Measurements from ENCODE around the gene FAM200B.

FAM200B gene

GRCh38 chr4:15696866-15697265 is 15.2 kb downstream of the FAM200B start:
- H3K9ac ChIP-seq (ENCODE audit: low read length): no peak overlapping the region
- H3K27ac ChIP-seq (ENCODE audit: low read depth, low read length, poor library complexity, severe bottlenecking): no peak overlapping the region
- TF ChIP-seq EZH2 (IDR thresholded peaks at IDR 0.05; ENCODE audit: borderline replicate concordance, low read length): no peak
- no peak for TF ChIP-seq CTCF (IDR thresholded peaks at IDR 0.05; ENCODE audit: low read length)
- H3K4me3 ChIP-seq (ENCODE audit: low read depth, low read length, poor library complexity, severe bottlenecking): no peak overlapping the region
- H3K36me3 ChIP-seq (ENCODE audit: insufficient read depth, low read length): no peaks in the 10 kb centered on the region
- H3K9me3 ChIP-seq (ENCODE audit: low read length): no peaks in the 10 kb centered on the region
- H3F3A ChIP-seq (ENCODE audit: insufficient read depth, low read length): no peaks in the 10 kb centered on the region
- H3K9me2 ChIP-seq (ENCODE audit: low read depth, low read length): no peaks in the 10 kb centered on the region
- H3K27me3 ChIP-seq (ENCODE audit: insufficient read depth, low read length): no peaks in the 10 kb centered on the region
- no peaks in the 10 kb centered on the region for H3K4me1 ChIP-seq (ENCODE audit: insufficient read depth, low read length, severe bottlenecking)
- no peaks in the 10 kb centered on the region for H4K20me1 ChIP-seq (ENCODE audit: insufficient read depth, low read length)
- H2AFZ ChIP-seq (ENCODE audit: low read length): no peak overlapping the region
- no peaks in the 10 kb centered on the region for H3K79me2 ChIP-seq (ENCODE audit: insufficient read depth, low read length)
- no peak overlapping the region for H3K4me2 ChIP-seq (ENCODE audit: low read length)

GRCh38 chr4:15702941-15703403 is 21.3 kb downstream of the FAM200B start, which contains the start of gene BST1:
TSS of gene BST1 (plus strand) at chr4:15703065. CDS start at chr4:15703145, 80 bp downstream.
- Histone ChIP-seq H3K79me2 (ENCODE audit: insufficient read depth, low read length) (no peaks in the 10 kb centered on the region), H3K27me3 (ENCODE audit: insufficient read depth, low read length) (no peaks in the 10 kb centered on the region), H3K4me1 (ENCODE audit: insufficient read depth, low read length, severe bottlenecking) (peaks cover 4% of the 10 kb centered on the region), H2AFZ (ENCODE audit: low read length) (no peak within 1 kb of the TSS), H3K4me3 (ENCODE audit: low read depth, low read length, poor library complexity, severe bottlenecking) (peak within 1 kb of the TSS; percentile 58), H3K9me2 (ENCODE audit: low read depth, low read length) (no peaks in the 10 kb centered on the region), H3K4me2 (ENCODE audit: low read length) (peak within 1 kb of the TSS; percentile 76), H3K36me3 (ENCODE audit: insufficient read depth, low read length) (no peaks in the 10 kb centered on the region), H3K27ac (ENCODE audit: low read depth, low read length, poor library complexity, severe bottlenecking) (no peak within 1 kb of the TSS), H4K20me1 (ENCODE audit: insufficient read depth, low read length) (no peaks in the 10 kb centered on the region), H3K9ac (ENCODE audit: low read length) (peak within 1 kb of the TSS; percentile 37; the same call in 1 of the 2 replicates), H3K9me3 (ENCODE audit: low read length) (no peaks in the 10 kb centered on the region), H3F3A (ENCODE audit: insufficient read depth, low read length) (no peaks in the 10 kb centered on the region)
- TF ChIP-seq CTCF (IDR thresholded peaks at IDR 0.05; ENCODE audit: low read length): no peak
- no peak for TF ChIP-seq EZH2 (IDR thresholded peaks at IDR 0.05; ENCODE audit: borderline replicate concordance, low read length)

- peak overlapping the region; percentile 76 for H3K4me2 ChIP-seq (ENCODE audit: low read length)
These were observed 21.8 kb downstream of the FAM200B start for GRCh38 chr4:15703439-15703838.

More at GRCh38 chr4:15703439-15703838, 21.8 kb downstream of the FAM200B start:
- H3F3A ChIP-seq (ENCODE audit: insufficient read depth, low read length): no peaks in the 10 kb centered on the region
- no peaks in the 10 kb centered on the region for H3K79me2 ChIP-seq (ENCODE audit: insufficient read depth, low read length)
- no peaks in the 10 kb centered on the region for H3K27me3 ChIP-seq (ENCODE audit: insufficient read depth, low read length)
- TF ChIP-seq CTCF (IDR thresholded peaks at IDR 0.05; ENCODE audit: low read length): no peak
- H2AFZ ChIP-seq (ENCODE audit: low read length): no peak overlapping the region
- H4K20me1 ChIP-seq (ENCODE audit: insufficient read depth, low read length): no peaks in the 10 kb centered on the region
- H3K9ac ChIP-seq (ENCODE audit: low read length): no peak overlapping the region
- no peaks in the 10 kb centered on the region for H3K36me3 ChIP-seq (ENCODE audit: insufficient read depth, low read length)
- peaks cover 4% of the 10 kb centered on the region for H3K4me1 ChIP-seq (ENCODE audit: insufficient read depth, low read length, severe bottlenecking)
- H3K27ac ChIP-seq (ENCODE audit: low read depth, low read length, poor library complexity, severe bottlenecking): no peak overlapping the region
- peak overlapping the region; percentile 58 for H3K4me3 ChIP-seq (ENCODE audit: low read depth, low read length, poor library complexity, severe bottlenecking)
- H3K9me2 ChIP-seq (ENCODE audit: low read depth, low read length): no peaks in the 10 kb centered on the region
- no peaks in the 10 kb centered on the region for H3K9me3 ChIP-seq (ENCODE audit: low read length)

Data from OCI-LY1 (cell line).